ENCODE results near the gene CELSR1.

The CELSR1 gene

GRCh38 chr22:46418827-46419226, 118.6 kb downstream of the CELSR1 start:
- H3K4me3 ChIP-seq (replicated peaks; ENCODE audit: low read depth, low read length) = no peak overlapping the region
- TF ChIP-seq CTCF (IDR thresholded peaks at IDR 0.05; ENCODE audit: low read depth, low read length, missing control alignments) = no peak
- DNase-seq (ENCODE audit: extremely low read depth, low read depth) = no peak

DNA sequence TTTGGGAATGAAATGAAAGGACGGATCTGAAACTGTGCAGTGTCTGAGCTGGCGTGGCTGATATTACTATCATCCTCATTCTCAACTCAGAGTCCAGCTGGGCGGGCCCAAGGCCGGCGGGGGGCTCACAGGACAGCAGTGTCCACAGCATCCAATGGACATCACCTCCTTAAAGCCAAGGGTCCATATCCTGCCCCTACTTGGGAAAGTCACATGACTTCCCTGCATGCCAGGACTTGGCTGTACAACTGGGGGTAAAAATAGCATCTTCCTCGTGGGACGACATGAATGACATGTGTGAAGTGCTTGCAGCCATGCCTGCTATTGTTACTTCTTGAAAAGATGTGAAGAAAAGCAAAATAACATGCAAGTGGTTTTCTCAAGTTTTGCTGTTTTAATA, 119.7 kb downstream of the CELSR1 start:
- no peak overlapping the region for H3K4me3 ChIP-seq (replicated peaks; ENCODE audit: low read depth, low read length)
- no peak for TF ChIP-seq CTCF (IDR thresholded peaks at IDR 0.05; ENCODE audit: low read depth, low read length, missing control alignments)
- DNase-seq (ENCODE audit: extremely low read depth, low read depth) = no peak

DNA sequence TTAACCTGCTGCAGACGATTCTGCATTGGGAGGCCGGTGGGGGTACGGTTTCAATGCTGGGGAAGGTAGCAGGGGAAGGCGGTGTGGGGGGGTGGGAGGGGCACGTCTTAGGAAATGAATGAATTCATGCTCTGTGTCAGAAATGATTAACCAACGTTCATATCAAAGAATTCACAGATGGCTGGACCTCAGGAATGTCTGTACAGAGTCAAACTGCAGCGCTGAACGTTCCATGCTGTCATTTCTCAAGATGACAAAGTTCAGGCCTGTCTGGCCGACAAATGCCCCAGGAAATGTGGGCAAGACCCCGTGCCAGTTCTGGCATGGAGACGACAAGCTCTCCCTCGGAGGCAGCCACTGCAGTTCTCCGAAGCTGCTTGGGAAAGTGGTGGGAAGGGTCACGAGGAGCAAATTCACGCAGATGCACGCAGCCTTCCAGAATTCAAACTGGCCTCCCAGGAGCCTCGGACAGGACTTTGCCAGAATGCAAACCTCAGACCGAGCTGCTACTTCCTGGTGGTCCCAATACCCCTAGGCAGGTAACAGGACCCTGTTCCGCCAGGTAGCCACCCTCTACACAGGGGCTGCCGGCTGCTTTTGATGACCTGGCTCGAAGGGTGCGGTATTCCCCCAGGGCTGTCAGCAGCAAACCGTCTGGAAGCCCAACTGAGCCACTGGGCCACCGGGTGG, 120.4 kb downstream of the CELSR1 start:
- no peak for TF ChIP-seq CTCF (IDR thresholded peaks at IDR 0.05; ENCODE audit: low read depth, low read length, missing control alignments)
- no peak for DNase-seq (ENCODE audit: extremely low read depth, low read depth)
- no peak overlapping the region for H3K4me3 ChIP-seq (replicated peaks; ENCODE audit: low read depth, low read length)

- no peak for TF ChIP-seq CTCF (IDR thresholded peaks at IDR 0.05; ENCODE audit: low read depth, low read length, missing control alignments)
- no peak overlapping the region for H3K4me3 ChIP-seq (replicated peaks; ENCODE audit: low read depth, low read length)
- DNase-seq (ENCODE audit: extremely low read depth, low read depth) = no peak
These were observed 120.9 kb downstream of the CELSR1 start for GRCh38 chr22:46416520-46416871.

GRCh38 chr22:46415776-46416519, 121.5 kb downstream of the CELSR1 start:
- no peak for TF ChIP-seq CTCF (IDR thresholded peaks at IDR 0.05; ENCODE audit: low read depth, low read length, missing control alignments)
- H3K4me3 ChIP-seq (replicated peaks; ENCODE audit: low read depth, low read length) = no peak overlapping the region
- DNase-seq (ENCODE audit: extremely low read depth, low read depth) = no peak

DNA sequence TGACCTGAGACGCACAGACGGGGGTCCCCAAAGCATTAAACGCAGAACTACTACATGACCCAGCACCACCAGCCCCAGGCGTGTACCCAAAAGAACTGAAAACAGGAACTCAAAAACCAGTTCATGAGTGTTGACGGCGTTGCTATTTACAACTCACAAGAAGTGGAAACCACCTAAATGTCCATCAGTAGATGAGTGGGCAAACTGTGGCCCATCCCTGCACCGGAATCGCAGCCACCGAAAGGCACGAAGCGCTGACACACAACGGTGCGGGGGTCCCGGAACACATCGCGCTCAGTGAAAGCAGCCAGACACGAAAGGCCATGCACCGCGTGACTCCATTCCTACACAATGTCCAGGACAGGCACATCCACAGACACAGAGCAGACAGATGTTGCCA, 122.7 kb downstream of the CELSR1 start:
- no peak for TF ChIP-seq CTCF (IDR thresholded peaks at IDR 0.05; ENCODE audit: low read depth, low read length, missing control alignments)
- H3K4me3 ChIP-seq (replicated peaks; ENCODE audit: low read depth, low read length) = no peak overlapping the region
- no peak for DNase-seq (ENCODE audit: extremely low read depth, low read depth)
